ENCODE measurements around the gene ARHGAP21. TPM values are rescaled to one million over a fixed set of nuclear protein-coding genes. Genes with fewer than 3 reads are reported as not detected.
"Not testable (repeated sequence)": the region's sequence is repeated elsewhere in the genome, so short reads cannot be mapped to it uniquely, and the experiment has no call there.

The ARHGAP21 gene
- polyA plus RNA-seq, 1 experiment, result 126 TPM

GRCh38 chr10:24727786-24728185, 4.1 kb upstream of the ARHGAP21 start:
- peak; percentile 37 for TF ChIP-seq CTCF (IDR thresholded peaks at IDR 0.05; ENCODE audit: low read depth, low read length)
- no peak overlapping the region for H3K4me3 ChIP-seq (ENCODE audit: low read depth, low read length)
- no peak overlapping the region for H3K27ac ChIP-seq (ENCODE audit: low read depth, low read length)
- no peaks in the 10 kb centered on the region for H3K27me3 ChIP-seq (ENCODE audit: control insufficient read depth, insufficient read depth, low read length)
- ChIA-PET POLR2A (no interaction called here), CTCF (interaction anchor here (1.7 to 2.5 kb wide), 2 partner anchors 85 to 353 kb away, joined by 5 to 9 read pairs; no protein-coding TSS in a partner anchor)
- DNase-seq (ENCODE audit: low read depth, low spot score), result no peak
- no peaks in the 10 kb centered on the region; the same call in 1 of the 2 replicates for H3K9me3 ChIP-seq (ENCODE audit: control insufficient read depth, insufficient read depth, low read length)

GRCh38 chr10:24726626-24727025, 2.9 kb upstream of the ARHGAP21 start:
- no peak for TF ChIP-seq CTCF (IDR thresholded peaks at IDR 0.05; ENCODE audit: low read depth, low read length)
- no peaks in the 10 kb centered on the region; the same call in 1 of the 2 replicates for H3K9me3 ChIP-seq (ENCODE audit: control insufficient read depth, insufficient read depth, low read length)
- H3K27me3 ChIP-seq (ENCODE audit: control insufficient read depth, insufficient read depth, low read length), result no peaks in the 10 kb centered on the region
- DNase-seq (ENCODE audit: low read depth, low spot score), result no peak
- ChIA-PET CTCF (interaction anchor here (0.7 kb wide), 1 partner anchor 354 kb away, joined by 3 read pairs; no protein-coding TSS in a partner anchor), POLR2A (no interaction called here)
- no peak overlapping the region for H3K27ac ChIP-seq (ENCODE audit: low read depth, low read length)
- H3K4me3 ChIP-seq (ENCODE audit: low read depth, low read length), result no peak overlapping the region

GRCh38 chr10:24726029-24726428, 2.3 kb upstream of the ARHGAP21 start:
- H3K4me3 ChIP-seq (ENCODE audit: low read depth, low read length); H3K9me3 ChIP-seq (ENCODE audit: control insufficient read depth, insufficient read depth, low read length); DNase-seq (ENCODE audit: low read depth, low spot score); H3K27ac ChIP-seq (ENCODE audit: low read depth, low read length); H3K27me3 ChIP-seq (ENCODE audit: control insufficient read depth, insufficient read depth, low read length): not testable (repeated sequence)
- POLR2A ChIA-PET, result interaction anchor here (1.0 kb wide), 1 partner anchor 19 kb away, joined by 8 read pairs; no protein-coding TSS in a partner anchor
- CTCF ChIA-PET, result interaction anchor here (0.7 kb wide), 1 partner anchor 355 kb away, joined by 3 read pairs; no protein-coding TSS in a partner anchor

- TF ChIP-seq CTCF (IDR thresholded peaks at IDR 0.05; ENCODE audit: low read depth, low read length), result no peak
- H3K9me3 ChIP-seq (ENCODE audit: control insufficient read depth, insufficient read depth, low read length), result no peaks in the 10 kb centered on the region; the same call in 1 of the 2 replicates
- ChIA-PET CTCF (interaction anchor here (0.6 to 0.9 kb wide), 3 partner anchors 81 to 357 kb away, joined by 3 to 5 read pairs (median 3); no protein-coding TSS in a partner anchor), POLR2A (interaction anchor here (0.6 to 1.8 kb wide), 6 partner anchors 20 to 357 kb away, joined by 3 to 8 read pairs (median 6); no protein-coding TSS in a partner anchor)
- peak; percentile 88 for DNase-seq (ENCODE audit: low read depth, low spot score)
- H3K27me3 ChIP-seq (ENCODE audit: control insufficient read depth, insufficient read depth, low read length), result no peaks in the 10 kb centered on the region
- peak overlapping the region; percentile 84 for H3K4me3 ChIP-seq (ENCODE audit: low read depth, low read length)
- H3K27ac ChIP-seq (ENCODE audit: low read depth, low read length), result peak overlapping the region; percentile 81
Observed at GRCh38 chr10:24724381-24725228, 918 bp upstream of the ARHGAP21 start.

GRCh38 chr10:24723386-24723787, 300 bp downstream of the ARHGAP21 start:
- DNase-seq (ENCODE audit: low read depth, low spot score), result no peak
- CTCF ChIA-PET, result interaction anchor here (0.5 to 1.0 kb wide), 4 partner anchors 17 to 130 kb away, joined by 3 read pairs; no protein-coding TSS in a partner anchor
- Histone ChIP-seq H3K9me3 (ENCODE audit: control insufficient read depth, insufficient read depth, low read length) (no peaks in the 10 kb centered on the region; the same call in 1 of the 2 replicates), H3K27ac (ENCODE audit: low read depth, low read length) (no peak overlapping the region), H3K27me3 (ENCODE audit: control insufficient read depth, insufficient read depth, low read length) (no peaks in the 10 kb centered on the region), H3K4me3 (ENCODE audit: low read depth, low read length) (peak overlapping the region; percentile 84)
- POLR2A ChIA-PET, result interaction anchor here (0.6 to 1.8 kb wide), 4 partner anchors 135 to 293 kb away, joined by 3 to 7 read pairs (median 4); partner anchors contain the start of genes PRTFDC1 and THNSL1
- TF ChIP-seq CTCF (IDR thresholded peaks at IDR 0.05; ENCODE audit: low read depth, low read length), result no peak

Measured in AG04450 (cell line).